Cerebellar nuclear complex (tissue), 1 donor: Measurements from ENCODE around the gene RAD51B.
"Not testable (repeated sequence)": the region's sequence is repeated elsewhere in the genome, so short reads cannot be mapped to it uniquely, and the experiment has no call there.

ENCODE experiments used
- DNase-seq, 2 experiments: peaks; one replicate each; lab custom pipeline; 2025; lab: John Stamatoyannopoulos, UW

The RAD51B gene

DNA sequence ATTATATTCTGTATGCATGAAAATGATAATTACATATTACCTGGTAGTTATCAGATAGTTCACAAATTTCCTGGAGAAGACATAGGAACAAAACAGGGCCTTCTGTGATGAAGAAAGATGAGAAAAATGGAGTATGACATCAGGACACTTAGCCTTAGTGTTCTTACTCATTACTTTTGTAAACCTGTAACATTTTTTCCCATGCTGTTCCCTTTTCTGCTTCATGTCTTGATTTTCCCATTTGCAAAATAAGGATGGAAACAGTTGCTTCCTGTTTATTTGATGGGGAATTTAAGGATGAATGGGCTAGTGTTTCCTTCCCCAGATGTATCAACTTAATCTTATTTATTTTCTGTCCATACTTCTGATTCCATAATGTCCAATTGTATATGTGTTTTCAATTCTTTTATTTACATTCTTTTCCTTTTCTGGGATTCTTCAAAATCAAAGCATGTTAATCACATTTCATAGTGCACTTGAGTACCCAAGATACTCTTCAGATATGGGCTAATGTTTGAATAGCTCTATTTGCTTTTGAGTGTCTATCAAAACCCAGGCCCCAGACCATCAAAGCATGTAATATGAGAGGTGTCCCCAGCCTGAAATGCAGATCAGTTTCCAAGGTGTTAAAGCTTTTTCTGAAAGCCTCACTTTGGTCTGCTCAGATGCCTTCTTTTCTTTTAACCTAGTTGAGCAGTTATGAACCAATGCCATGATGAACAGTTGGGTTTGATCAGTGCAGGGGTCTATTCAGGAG, 260.5 kb downstream of the RAD51B start:
- DNase-seq, result no peak

DNA sequence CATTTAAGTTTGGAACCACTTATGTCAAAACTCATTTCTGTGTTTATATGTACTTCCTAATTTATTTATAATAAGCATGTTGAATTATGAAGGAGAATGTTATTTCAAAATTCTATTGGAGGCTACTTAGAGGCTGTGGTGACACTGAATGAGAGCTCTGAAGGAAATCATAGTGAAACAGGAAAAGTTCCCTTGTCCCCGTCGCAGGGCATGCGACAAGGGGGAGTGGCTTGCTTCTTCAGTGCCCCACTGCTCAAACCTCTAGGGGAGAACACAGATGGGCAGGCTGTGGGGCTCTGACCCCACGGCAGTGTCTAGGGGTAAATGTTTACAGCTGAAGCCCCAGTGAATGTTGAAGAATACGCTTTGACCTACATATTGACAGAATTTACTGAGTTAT, 261.9 kb downstream of the RAD51B start:
- DNase-seq, result no peak

DNA sequence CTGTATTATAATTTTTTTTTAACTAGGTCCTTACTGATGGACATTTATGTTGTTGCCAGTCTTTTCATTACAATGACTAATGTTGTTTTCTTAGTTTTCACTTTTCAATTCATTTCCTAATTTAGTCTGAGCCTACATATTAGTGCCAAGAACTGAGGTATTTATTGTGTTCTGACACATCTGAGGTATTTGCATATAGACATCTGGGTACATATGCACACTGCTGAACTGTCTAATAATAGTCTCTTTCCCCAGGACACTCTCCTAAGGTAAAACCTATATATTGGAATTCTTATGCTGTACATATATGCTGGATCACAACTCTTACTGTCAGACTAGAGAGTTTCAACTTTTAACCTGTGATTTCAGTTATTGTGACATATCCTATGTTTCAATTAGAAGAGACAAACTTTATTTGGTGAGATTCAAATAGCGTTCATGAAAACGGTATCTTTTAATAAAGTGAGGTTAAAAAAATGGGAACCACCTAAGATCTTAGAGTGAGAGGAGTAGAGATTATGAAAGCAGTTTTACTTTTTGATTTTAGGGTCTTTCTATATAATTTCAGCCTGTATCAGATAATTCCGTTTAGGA, 263.2 kb downstream of the RAD51B start:
- no peak for DNase-seq

DNA sequence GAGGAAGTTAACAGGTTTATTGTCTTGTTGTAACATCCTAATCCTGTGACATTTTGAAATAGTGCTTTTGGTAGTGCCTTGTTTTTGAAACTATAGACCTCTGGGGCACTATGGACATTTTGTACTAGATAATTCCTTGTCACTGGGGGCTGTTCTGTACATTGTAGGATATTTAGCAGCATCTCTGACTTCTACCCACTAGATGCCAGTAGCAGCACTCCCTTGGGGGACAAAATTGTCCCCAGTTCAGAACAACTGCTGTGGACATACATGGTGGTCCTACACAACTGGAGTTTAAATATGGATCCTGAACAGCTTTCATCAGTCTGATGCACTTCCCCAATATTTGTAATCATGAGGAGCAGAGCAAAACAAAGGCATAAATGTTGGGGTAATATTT, 264.7 kb downstream of the RAD51B start:
- no peak for DNase-seq

DNA sequence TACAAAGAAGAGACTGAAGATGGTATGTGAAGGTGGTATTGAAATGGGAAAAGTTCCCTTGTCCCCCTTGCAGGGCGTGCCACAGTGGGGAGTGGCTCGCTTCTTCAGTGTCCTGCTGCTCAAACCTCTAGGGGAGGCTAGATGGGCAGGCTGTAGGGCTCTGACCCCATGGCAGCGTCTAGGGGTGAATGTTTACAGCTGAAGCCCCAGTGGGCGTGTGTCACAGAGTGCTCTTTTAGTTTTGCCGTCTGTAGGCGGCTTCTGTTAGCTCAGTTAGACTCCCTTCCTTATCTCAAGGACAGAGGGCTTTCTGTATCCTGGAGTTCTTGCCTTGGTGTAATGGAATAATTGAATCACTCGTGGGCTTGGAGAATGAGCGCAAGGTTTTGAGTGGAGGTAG, 266.2 kb downstream of the RAD51B start:
- DNase-seq, result no peak

DNA sequence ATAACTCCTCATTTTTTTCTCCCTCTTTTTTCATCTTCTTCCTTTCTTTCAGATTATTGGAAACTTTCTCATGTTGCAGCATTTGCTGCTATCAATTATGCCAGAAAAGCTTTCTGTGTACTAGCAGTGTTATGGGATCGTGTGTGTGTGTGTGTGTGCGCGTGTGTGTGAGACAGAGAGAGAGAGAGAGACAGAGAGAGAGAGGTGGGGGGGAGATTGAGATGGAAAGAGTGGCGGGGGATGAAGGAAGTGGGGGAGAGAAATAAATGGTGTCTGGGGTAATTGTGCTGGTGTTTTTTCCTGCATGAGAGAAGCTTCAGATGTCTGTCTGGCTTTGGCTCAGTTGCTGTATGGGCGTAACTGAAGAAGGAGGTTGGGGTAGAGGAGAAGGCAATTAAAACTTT, 268.9 kb downstream of the RAD51B start:
- DNase-seq, result no peak

DNA sequence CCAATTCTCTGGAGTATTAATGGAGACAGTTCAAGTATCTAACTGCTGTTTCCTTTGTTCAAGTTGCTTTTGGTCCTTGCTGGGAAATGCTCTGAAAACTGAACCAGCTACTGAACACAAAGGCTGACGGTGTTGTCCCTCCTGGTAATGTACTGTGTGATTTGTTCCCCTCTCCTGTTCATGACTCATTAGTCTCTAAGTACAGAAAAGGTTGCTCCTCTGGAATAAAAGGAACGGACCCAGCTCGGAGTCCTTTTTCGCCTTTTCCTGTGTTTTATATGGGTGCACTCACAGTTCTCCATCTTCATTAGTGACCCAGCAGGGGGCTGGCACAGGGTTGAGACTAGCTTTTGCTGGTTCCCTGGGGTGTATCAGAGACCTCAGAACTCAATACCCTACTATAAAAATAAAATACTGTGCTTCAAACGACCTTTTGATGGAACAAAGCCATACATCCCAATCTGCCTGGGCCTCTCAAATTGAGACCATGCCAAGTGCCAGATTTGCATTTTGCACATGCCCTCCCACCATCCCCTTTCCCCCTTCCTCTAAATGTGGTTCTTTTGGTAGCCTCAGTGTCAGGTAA, 269.7 kb downstream of the RAD51B start:
- DNase-seq, result no peak

DNA sequence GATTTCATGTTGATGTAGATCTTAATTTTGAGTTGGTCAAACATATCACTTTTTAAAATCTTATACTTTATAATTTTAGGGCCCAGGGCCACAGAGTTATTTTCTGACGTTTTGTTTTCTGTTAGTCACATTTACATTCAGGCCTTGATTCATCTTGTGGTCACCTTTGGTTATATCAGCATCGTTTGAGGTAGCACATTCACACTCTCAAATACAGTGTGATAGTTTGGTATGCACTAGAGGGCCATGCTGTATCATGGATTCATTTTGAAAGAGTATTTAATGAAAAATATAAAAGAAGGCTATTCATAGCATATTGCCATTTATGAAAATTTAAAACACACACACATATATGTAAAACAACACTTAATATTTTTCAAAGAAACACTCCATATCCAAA, 274.6 kb downstream of the RAD51B start:
- no peak for DNase-seq

DNA sequence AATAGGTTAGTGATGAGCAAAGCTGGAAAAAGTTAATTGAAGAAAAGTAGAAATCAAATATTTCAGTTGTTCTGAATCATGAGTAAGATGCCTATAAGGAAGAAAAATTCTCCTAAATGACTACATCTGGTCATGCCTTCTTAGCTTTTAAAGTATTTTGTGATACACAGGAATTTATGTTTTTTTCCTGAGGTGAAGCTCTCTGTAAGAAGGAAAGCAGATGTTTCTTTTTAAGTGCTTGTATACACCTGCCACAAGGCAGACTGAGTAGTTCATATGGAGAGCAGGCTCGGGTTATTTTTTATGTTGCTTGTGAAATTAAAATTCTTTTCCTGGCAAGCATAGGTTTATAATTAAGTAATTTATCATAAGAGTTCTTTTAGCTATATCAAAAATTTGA, 275.2 kb downstream of the RAD51B start:
- DNase-seq, result no peak

DNA sequence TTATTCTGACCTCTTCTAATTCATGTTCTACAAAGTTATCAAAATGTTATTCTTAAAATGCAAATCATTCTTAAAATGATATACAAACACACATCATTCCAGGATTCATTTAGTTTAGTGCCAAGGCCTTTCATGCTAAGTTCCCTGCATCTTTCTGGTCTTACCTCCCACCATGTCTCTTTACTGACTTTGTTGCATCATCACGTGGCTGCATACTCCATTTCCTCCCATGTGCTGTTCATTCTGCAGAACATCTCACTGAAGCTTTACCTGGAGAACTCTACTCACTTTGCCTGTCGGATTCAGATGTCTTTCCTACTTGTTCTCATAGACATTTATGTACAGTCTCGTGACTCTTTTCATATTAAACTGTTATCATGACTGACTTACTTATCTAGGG, 278.1 kb downstream of the RAD51B start:
- no peak for DNase-seq

DNA sequence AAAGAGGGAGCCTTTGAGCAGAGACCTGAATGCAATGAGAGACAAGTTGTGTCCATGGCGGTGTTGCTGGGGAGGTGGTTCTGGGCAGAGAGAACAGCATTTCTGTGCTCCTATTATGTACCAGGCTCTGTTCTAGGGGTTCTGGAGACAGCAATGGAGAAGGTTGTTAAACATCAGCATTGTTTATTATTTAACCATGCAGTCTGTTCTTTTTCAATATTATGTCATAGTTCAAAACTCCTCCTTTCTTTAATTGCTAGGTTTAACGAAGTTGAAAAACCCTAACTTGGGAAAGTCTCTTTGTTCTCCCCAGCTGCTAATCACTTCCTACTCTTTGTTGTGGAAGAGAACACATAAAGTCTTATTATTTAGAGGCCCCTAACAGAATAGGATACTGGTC, 279.3 kb downstream of the RAD51B start:
- DNase-seq, result no peak

DNA sequence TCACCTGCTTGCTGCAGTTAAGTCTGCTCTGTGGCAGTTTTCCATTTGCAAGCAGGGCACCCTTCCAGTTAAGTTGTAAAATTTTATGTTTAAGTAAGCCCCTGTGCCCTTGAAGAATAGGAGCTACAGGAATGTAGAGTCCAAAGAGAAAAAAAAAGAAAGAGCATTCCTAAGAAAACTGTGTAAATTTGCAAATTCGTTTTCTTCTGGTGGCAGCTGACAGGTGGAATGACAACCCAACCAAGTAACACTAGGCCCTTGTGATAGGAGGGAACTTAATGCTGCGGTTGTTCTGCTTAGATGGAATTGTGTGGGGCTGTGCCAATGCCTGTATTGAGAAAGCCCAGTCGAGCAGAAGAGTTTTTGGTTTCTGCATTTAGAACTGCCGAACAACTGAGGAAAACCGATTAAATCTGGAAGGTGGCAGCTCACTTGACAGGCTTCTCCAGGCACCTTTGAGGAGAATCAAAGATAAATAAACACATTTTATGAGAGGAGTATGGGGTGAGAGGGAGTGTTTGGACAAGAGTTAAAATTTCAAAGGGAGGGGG, 280.0 kb downstream of the RAD51B start:
- DNase-seq, result no peak

DNA sequence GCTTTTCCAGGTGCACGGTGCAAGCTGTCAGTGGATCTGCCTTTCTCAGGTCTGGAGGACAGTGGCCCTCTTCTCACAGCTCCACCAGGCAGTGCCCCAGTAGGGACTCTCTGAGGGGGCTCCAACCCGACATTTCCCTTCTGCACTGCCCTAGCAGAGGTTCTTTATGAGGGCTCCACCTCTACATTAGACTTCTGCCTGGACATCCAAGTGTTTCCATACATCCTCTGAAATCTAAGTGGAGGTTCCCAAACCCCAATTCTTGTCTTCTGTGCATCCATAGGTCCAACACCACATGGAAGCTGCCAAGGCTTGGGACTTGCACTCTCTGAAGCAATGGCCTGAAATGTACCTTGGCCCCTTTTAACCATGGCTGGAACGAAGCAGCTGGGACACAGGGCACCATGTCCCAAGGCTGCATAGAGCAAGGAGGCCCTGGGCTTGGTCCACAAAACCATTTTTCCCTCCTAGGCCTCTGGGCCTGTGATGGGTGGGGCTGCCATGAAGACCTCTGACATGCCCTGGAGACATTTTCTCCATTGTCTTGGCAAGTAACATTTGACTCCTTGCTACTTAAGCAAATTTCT, 282.2 kb downstream of the RAD51B start:
- not testable (repeated sequence) for DNase-seq

DNA sequence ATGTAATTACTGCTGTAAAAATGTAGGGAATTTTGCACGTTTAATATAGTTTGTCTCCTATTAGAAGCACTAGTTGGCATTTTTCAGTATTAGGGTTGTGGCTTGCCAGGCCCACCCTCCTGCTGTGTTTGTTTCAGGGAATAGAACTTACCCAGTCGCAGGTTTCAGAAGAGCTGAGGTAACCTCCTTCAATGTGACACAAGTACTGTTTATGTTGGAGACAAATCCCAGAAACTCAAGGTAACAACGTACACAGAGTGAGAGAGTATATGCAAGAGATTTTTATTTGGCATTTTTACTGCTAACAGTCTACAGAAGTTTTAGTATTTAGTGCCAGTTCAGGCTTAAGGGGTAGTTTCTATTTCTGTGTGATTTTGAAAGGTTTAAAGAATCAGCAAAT, 284.3 kb downstream of the RAD51B start:
- no peak for DNase-seq

DNA sequence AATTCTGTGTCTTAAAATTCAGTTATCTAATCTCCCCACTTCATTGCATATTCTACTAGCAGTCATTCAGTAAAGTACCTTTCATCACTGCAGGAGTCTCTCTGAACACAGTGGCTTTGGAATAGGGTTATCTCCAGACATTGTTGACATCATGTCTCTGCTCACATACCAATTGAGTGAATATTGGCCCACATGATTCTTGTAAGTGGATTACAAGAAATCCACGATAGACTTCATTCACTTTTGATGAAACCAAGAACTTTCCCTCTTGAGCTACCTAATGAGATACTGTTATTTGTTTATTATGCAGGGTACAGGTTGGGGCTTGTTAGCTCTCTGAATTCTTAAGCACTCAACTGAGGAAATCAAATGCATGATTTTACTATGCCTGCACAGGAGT, 284.9 kb downstream of the RAD51B start:
- no peak for DNase-seq

DNA sequence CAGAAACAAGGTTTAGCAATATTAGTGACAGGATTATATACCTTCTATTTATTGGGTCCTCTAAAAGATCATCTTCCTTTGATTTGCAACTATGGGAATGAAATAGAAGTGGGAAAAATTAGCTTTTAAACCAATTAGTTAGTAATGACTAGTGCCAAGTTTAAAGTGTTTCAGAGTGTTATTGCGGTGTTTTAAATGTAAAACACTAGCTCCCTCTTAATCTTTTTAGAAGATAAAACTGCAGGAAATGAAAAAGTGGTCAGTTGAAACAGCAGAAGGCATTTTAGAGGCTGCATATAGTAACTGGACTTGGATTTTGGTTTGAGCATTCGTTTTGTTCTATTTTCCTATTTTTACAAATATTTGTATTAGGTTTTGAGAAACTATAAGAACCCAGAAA, 286.2 kb downstream of the RAD51B start:
- DNase-seq, result no peak

DNA sequence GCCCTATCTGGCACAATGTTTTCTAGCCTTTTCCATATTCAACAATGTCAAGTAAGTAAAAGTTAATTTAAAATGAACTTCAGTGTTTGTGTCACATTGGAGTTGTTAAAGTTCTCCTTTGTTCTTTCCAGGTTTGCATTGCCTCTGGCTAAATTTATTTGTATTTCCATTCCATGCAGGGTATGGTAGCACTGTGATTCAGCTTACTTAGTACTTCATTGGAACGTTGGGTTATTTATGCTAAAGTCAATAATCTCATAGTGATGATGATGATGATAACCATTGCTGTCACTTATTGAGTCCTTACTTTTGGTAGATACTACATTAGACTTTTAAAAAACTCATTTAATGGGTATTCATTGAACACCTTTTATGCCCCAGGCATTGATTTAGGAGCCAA, 286.9 kb downstream of the RAD51B start:
- DNase-seq, result no peak

DNA sequence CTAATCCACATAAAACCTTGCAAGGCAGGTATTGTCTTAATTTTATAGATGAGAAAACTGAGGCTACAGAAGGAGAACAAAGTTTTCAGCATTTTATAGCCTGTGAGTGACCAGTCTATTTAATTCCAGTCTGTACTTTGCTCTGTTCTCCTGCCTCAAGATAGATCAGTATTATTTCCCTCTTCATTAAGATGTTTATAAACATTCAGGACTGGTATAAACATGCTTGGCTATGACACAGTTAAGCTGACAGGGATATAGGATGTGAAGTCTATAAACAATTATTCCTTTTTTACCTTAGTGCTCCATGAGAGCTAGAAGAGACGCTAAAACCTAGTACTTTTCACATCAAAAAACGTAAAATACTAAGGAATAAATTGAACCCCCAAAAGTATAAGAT, 287.3 kb downstream of the RAD51B start:
- DNase-seq, result no peak

DNA sequence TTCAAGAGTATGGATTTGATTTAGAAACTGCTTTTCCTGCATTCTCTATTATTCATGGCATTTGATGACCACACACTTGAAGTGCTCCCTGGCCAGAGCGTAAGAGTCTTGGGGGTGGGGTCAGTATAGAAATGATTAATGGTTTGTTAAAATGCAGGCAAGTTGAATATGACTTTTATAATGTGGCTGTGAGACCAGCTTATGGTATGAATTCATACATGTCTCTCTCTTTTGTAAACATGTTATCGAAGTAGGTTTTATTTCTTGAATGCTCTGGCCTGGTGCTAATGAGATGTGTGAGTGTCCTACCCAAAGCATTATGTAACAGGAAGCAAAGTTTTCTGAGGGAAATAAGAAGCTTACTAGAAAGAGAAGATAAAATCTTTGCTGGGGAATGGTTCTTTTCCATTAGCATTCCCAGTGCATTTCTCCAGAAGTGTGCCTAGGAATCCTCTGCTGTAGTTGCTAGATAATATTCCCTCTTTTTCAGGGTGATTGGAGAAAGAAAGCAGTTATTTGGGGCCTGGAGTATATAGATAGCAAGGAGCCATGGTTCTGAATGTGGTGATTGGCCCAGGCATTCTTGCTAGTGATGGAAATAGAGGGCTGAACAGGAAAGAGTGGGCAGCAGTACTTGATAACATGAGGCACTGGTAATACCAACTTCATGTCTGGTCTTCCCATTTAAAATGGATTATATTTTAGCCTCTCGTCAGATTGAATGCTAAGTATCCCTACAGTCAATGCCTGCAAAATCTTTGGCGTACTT, 289.7 kb downstream of the RAD51B start:
- no peak for DNase-seq

DNA sequence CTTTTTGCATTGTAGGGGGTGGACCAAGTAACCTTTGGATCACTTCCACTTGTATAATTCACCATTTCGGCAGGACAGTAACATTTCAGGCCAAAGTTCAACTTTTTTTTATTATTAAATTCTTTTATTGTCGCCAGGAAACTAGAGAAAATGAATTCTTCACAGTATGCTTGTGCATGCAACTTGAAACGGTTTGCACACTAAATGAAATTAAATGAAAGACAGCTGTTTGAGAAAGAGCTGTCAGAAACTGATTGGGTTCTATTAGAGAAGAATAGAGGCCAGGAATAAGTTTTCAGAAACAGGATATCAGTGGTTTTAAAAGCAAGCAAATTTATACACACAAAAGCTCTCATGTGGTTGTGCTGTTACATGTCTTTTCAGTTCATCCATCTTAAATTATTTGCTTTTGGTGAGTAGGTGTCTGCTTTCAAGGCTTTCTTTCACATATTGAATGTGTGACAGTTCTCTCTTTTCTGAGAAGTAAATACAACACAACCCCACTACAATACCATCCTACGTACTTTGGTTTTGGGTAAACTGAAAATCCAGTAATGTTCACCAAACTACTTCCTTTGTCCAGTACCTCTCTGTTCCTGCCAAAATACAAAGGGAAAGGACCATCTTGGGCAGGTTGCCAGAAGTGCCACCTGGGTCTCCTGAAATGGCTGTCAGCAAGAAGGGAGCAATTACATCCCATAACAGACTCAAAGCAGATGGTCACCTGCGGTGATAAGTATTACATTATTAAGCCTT, 291.7 kb downstream of the RAD51B start:
- no peak for DNase-seq

DNA sequence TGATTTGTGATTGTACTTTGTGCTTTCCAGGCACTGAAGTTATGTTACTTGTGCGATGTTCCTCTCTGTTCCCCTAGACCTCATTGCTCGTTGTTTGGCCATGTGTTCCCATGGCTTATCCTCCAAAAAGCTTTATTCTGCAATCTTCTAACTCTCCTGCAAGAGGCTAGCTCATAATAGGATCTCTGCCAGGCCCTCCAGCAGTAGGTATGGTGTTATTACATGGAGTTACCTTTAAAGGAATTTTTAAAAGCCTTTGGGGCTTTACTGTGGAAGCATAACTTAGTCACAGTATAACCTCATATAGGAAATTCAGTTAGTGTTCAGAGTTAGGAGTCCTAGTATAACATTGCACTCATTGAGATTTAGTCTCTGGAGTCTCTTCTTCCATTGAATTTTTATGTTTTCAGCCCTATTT, 292.3 kb downstream of the RAD51B start:
- DNase-seq, result no peak
